Brain microvascular endothelial cell (primary cell): ENCODE data around the gene AP3B1.

ENCODE experiments used
- DNase-seq: peaks from one replicate; pipeline ENCODE4 v3.0.0-alpha.2; 2020
- H3K27ac ChIP-seq: fragments of 250-450 bp; sonication (Bioruptor Pico); 2 replicates; pipeline ENCODE4 v1.5.1; 2020; ENCODE audit warnings: mild to moderate bottlenecking, moderate library complexity
- H3K27me3 ChIP-seq: fragments of 250-450 bp; sonication (Bioruptor Pico); replicated peaks from 2 replicates; pipeline ENCODE4 v1.5.1; 2020; ENCODE audit warnings: mild to moderate bottlenecking
- H3K36me3 ChIP-seq: fragments of 250-450 bp; sonication (Bioruptor Pico); replicated peaks from 2 replicates; pipeline ENCODE4 v1.5.1; 2020; ENCODE audit warnings: mild to moderate bottlenecking
- H3K4me3 ChIP-seq: 2 replicates; pipeline ENCODE4 v1.5.1; 2011; ENCODE audit warnings: low read depth, mild to moderate bottlenecking, control low read depth, low read length, moderate library complexity
- in situ Hi-C: cut with HindIII; loops from 2 replicates; pipeline ENCODE4 v1.10.0; 2017; ENCODE audit warnings: low sequenced_read_pairs, low pct_ligation_motif_present
- TF ChIP-seq, protein P1 (sequence below): IDR thresholded peaks from 2 replicates; pipeline ENCODE4 v1.5.1; 2011; ENCODE audit warnings: low read depth, mild to moderate bottlenecking, moderate library complexity, low read length, control low read depth, inconsistent platforms; ENCODE audit errors: missing control alignments

Gene AP3B1

DNA sequence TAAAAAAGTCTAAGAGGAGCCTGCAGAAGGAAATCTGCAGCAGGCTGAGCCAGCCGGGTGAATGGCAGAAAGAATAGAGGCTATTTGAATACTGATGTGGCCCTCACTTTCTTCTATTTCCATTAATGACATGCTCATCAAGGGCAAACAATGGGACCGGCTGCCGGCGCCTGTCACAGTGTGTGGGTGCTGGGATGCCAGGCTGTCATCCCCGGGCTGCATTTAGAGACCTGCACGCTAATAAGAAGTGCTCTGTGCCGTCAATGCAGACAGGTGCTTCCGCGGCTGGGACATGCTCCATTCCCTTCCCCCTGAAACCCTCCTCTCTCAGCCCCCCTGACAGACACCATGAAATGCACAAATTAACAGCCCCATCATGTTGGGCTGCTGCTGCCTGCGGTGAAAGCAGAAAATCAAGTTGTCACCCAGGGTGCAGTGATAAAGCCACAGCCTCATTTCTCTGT, 300.6 kb downstream of the AP3B1 start:
- TF ChIP-seq, protein P1, sequence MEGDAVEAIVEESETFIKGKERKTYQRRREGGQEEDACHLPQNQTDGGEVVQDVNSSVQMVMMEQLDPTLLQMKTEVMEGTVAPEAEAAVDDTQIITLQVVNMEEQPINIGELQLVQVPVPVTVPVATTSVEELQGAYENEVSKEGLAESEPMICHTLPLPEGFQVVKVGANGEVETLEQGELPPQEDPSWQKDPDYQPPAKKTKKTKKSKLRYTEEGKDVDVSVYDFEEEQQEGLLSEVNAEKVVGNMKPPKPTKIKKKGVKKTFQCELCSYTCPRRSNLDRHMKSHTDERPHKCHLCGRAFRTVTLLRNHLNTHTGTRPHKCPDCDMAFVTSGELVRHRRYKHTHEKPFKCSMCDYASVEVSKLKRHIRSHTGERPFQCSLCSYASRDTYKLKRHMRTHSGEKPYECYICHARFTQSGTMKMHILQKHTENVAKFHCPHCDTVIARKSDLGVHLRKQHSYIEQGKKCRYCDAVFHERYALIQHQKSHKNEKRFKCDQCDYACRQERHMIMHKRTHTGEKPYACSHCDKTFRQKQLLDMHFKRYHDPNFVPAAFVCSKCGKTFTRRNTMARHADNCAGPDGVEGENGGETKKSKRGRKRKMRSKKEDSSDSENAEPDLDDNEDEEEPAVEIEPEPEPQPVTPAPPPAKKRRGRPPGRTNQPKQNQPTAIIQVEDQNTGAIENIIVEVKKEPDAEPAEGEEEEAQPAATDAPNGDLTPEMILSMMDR, result no peak
- no peak for DNase-seq
- Histone ChIP-seq H3K27ac (no peak overlapping the region), H3K27me3 (no peaks in the 10 kb centered on the region), H3K36me3 (peaks cover 1% of the 10 kb centered on the region), H3K4me3 (no peak overlapping the region)
- in situ Hi-C loops, result no loop called here

DNA sequence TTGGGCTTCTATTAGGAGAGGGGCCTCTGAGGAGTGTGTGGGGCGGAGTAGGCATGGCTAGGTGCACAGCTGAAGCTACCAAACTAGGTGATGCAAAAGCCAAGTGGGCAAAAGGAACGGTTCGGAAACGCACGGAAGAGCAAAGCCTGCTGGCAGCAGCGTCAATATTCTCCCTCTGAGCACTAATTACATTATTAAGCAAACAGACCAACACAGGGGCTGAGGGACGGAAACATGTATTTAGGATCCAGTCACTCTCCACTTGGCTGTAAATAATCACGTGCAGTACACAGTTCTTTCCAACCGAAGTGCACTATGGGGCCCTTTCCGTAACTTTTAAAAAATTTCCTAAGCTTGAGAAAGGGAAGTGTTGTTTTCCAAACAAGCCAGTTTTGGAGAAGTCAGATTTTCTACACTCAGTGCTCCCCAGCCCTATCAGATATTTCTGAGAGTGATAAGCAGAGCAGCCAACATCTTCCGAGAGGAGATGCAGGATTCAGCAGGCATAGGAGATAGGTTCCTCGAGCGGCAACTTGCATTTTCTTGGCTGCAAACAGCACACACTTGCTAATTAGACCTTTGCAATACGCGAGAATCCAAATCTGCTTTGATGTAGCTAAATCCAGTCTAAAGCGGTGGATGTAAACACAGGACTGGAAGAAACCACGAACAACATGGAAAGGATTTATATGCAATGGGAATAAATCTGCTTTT, 301.2 kb downstream of the AP3B1 start:
- TF ChIP-seq, protein P1, result no peak
- Histone ChIP-seq H3K4me3 (no peak overlapping the region), H3K36me3 (no peaks in the 10 kb centered on the region), H3K27ac (no peak overlapping the region), H3K27me3 (no peaks in the 10 kb centered on the region)
- no peak for DNase-seq
- in situ Hi-C loops, result no loop called here

DNA sequence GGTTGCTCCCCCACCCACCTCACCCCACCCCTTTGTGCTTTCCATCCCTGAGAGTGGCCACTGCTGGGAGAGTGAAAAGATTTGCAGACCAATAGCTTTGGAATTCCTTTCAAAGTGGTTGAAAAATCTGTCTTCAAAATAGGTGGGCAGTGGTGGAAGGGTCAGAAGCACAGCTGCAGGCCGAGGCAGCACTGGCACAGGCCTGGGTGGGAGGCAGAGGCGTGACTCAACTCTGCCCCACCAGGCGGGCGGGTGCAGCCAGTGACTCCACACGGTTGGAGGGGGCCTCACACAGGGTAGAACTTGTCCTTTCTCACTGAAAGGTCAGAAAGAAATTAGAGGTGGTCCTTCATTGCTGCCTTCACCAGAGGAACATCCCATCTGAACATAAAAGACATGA, 303.4 kb downstream of the AP3B1 start:
- Histone ChIP-seq H3K36me3 (no peaks in the 10 kb centered on the region), H3K4me3 (no peak overlapping the region), H3K27me3 (no peaks in the 10 kb centered on the region), H3K27ac (no peak overlapping the region)
- TF ChIP-seq, protein P1, result peak; percentile 11
- DNase-seq, result no peak
- in situ Hi-C loops, result no loop called here

DNA sequence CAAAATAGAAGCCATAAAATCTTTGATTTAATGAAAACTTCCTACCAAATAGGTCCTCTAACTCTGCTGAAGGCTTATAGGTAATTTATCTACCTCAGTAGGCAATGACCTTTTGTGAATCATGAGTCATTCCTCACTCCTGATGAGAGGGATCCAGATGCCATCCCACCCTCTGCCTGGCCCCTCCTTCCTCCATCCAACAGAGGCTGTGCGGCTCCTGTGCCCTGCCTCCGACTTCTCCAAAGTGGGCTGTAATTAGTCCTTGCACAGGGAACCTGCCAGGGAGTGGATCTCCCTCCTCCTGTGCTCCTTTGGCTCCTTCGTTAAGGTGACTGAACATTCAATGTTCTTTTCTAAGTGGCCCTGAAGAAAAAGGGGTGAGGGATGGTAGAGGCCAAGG, 304.5 kb downstream of the AP3B1 start:
- Histone ChIP-seq H3K36me3 (no peaks in the 10 kb centered on the region), H3K27ac (no peak overlapping the region), H3K27me3 (no peaks in the 10 kb centered on the region), H3K4me3 (no peak overlapping the region)
- DNase-seq, result no peak
- in situ Hi-C loops, result no loop called here
- TF ChIP-seq, protein P1, result no peak

DNA sequence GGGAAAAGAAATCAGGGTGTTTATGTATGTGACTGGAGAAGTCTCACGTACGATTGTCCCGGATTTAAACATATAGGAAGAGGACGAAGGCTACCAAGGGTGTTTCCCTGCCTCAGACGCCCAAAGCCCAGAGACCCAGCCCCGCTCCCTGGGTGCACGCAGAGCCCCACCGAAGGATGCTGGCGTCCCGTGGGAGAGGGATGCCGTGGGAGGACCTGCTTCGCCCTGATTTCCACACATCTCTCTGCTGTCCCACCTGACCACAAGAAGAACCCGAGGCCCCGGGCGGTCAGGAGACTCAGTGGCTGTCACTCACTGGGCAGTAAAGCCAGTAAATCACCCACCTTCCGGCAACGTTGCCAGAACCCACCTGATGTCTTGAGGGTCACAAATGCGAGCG, 306.5 kb downstream of the AP3B1 start:
- TF ChIP-seq, protein P1, result no peak
- Histone ChIP-seq H3K36me3 (no peaks in the 10 kb centered on the region), H3K27ac (no peak overlapping the region), H3K27me3 (no peaks in the 10 kb centered on the region), H3K4me3 (no peak overlapping the region)
- in situ Hi-C loops, result no loop called here
- no peak for DNase-seq

DNA sequence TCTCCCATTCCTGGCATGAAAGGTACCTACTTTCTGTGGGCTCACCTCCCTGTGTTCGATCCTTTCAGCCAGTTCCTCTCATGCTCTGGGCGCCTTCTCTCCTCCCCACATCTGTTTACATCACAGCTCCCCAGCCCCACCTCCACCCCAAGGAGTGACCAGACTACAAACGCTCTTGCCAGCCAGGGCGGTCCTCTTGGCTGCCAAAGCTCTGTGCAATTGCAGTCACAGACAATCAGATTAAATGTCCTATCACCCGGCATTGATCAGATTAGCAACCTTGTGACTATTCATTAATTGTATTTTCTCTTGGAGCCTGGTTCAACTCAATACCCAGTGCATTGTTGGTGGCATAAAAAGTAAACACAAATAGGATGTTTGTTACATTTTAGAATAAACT, 307.2 kb downstream of the AP3B1 start:
- Histone ChIP-seq H3K27ac (no peak overlapping the region), H3K36me3 (no peaks in the 10 kb centered on the region), H3K4me3 (no peak overlapping the region), H3K27me3 (no peaks in the 10 kb centered on the region)
- no peak for DNase-seq
- TF ChIP-seq, protein P1, result no peak
- in situ Hi-C loops, result no loop called here
